ENCODE measurements around the gene IGFBP6.

The IGFBP6 gene

DNA sequence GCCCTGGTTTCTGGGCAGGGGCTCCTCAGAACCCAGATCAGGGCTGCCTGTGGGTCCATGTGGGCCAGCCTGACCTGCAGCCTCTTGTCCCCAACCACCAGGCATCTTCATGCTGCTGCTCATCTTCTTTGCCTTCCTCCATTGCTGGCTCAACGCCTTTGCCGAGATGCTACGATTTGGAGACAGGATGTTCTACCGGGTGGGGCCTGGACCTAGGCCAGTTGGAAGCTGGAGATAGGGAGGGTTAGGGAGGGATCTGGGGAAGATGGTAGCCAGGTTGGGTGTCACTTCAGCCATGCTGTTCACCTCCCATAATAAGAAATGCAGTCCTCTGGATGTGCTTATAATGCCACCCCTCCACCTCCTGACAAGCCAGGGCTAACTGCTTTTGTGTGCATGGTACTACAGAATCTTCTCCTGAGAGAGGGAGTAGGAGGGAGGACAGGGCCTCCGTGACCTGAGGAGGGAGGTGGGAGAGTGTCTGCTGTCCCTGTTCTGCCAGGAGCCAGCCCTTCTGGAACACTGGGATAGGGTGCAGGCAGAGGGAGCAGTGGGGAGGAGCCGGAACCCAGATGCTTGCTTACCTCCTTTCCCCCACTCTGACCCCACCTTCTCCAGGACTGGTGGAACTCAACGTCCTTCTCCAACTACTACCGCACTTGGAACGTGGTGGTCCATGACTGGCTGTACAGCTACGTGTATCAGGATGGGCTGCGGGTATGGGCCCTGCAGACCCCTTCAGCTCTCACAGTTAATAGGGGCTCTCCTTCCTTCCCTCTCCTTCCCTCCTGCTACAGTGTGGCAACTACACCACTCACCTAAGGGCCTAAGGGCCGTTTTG lies 23.4 kb downstream of the IGFBP6 start:
- DNase-seq (ENCODE audit: low read depth in 2 of 2), result no peak

- no peak for DNase-seq (ENCODE audit: low read depth in 2 of 2)
Measured at GRCh38 chr12:53122961-53123468, 25.5 kb downstream of the IGFBP6 start.

GRCh38 chr12:53123578-53124351 lies 26.3 kb downstream of the IGFBP6 start:
- DNase-seq (ENCODE audit: low read depth in 2 of 2), result no peak

- no peak for DNase-seq (ENCODE audit: low read depth in 2 of 2)
Measured at GRCh38 chr12:53124352-53124723, 26.9 kb downstream of the IGFBP6 start.

GRCh38 chr12:53127169-53127568 lies 29.7 kb downstream of the IGFBP6 start:
- DNase-seq (ENCODE audit: low read depth in 2 of 2), result no peak

- DNase-seq (ENCODE audit: low read depth in 2 of 2), result no peak
Measured at GRCh38 chr12:53128780-53129569, 31.5 kb downstream of the IGFBP6 start.

DNA sequence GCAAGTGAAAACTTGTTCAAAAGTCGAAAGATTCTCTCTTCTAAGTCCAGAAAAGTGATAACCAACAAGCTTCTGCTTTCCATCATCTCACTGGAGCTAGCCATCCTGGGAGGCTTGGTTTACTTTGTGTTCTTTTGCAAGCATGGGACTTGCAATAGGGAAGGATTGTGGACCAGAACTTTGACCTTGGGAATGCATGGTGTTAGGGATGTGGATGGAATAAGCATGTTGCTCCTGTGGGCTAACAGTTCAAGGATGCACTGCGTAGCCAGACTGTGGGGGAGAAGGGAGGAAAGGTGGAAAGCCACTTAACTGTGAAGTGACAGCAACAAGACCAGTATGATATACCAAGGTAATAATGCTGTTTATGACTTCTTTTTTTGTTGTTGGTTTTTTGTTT lies 34.4 kb downstream of the IGFBP6 start:
- DNase-seq (ENCODE audit: low read depth in 2 of 2), result no peak

DNA sequence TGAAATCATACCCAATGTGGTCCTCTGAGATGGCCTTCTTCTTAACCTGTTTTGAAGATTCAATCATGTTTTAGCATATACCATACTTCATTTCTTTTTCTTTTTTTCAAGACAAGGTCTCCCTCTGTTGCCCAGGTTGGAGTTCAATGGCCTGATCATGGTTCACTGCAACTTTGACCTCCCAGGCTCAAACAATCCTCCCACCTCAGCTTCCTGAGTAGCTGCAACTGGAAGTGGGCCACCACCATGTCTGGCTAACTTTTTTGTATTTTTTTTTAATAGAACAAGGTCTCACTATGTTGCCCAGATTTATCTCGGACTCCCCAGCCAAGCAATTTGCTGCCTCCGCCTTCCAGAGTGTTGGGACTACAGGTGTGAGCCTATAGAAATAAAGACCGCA lies 36.3 kb downstream of the IGFBP6 start:
- no peak for DNase-seq (ENCODE audit: low read depth in 2 of 2)

- DNase-seq (ENCODE audit: low read depth in 2 of 2), result no peak
Measured at GRCh38 chr12:53143355-53143754, 45.9 kb downstream of the IGFBP6 start.

- no peak for DNase-seq (ENCODE audit: low read depth in 2 of 2)
Measured at GRCh38 chr12:53145383-53146260, 48.2 kb downstream of the IGFBP6 start.

GRCh38 chr12:53147181-53147580 lies 49.7 kb downstream of the IGFBP6 start:
- no peak for DNase-seq (ENCODE audit: low read depth in 2 of 2)

DNA sequence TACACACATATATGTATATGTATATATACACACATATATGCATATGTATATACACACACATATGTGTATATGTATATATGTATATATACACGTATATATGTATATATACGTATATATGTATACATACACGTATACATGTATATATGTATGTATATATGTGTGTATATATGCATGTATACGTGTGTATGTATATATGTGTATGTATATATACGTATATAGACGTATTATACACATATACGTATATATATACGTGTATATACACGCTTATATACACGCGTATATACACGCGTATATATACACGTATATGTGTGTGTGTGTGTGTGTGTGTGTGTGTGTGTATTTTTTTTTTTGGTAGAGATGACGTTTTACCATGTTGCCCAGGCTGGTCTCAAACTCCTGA lies 50.2 kb downstream of the IGFBP6 start:
- no peak for DNase-seq (ENCODE audit: low read depth in 2 of 2)

- no peak for DNase-seq (ENCODE audit: low read depth in 2 of 2)
Measured at GRCh38 chr12:53151039-53151438, 53.6 kb downstream of the IGFBP6 start.

Data from stimulated activated CD4-positive, alpha-beta T cell treated with anti-CD3 and anti-CD28 coated beads, Interleukin-1b, Interleukin-23, amount 100 ng/mL, for 4 hours (primary cell).